ENCODE measurements around the gene TRPV2.
A peak's percentile ranks its signal among the peaks of the same experiment; 100 is the strongest.
"Not testable (repeated sequence)": the region's sequence is repeated elsewhere in the genome, so short reads cannot be mapped to it uniquely, and the experiment has no call there.

Gene TRPV2

DNA sequence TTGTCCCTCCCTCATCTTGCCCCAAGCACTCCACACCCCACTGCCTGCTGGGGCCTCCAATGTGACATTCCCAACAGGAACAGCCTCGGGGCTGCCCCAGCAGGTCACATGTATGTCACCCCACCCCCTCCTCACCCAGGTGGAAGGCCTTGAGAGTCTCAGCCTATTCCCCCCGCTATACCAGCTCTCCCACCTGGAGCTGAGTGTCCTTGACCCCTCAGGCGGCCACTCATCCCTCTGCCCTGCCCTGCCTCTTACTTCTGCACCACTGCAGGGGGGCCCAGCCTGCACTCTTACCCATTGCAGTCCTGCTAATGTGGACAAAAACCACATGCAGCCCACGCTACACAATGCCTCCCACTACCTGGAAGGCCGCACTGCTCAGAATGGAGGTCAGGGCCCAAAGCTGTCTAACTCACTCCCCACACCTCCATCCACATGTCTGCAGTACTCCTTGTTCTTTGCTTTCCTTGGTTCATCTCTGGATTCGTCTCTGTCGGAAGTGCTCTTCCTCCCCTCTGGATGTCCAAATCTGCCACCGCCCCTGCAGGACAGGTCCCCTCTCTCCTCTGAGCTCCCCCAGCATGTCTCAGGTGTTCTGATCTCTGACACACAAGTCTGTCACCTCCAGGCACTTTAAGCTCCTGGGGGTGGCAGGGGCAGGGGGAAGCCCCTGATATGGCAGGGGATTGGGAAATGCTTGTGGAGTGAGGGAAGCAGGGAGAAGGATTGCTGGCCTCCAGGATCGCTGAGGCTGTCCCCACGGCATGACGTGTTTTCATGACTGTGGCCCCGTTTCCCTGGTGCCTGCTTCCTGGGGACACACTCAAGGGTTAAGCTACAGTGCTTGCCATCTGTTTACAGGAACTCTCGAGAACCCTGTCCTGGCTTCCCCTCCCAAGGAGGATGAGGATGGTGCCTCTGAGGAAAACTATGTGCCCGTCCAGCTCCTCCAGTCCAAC, 20.8 kb downstream of the TRPV2 start:
- DNase-seq (ENCODE audit: low read depth): no peak

DNA sequence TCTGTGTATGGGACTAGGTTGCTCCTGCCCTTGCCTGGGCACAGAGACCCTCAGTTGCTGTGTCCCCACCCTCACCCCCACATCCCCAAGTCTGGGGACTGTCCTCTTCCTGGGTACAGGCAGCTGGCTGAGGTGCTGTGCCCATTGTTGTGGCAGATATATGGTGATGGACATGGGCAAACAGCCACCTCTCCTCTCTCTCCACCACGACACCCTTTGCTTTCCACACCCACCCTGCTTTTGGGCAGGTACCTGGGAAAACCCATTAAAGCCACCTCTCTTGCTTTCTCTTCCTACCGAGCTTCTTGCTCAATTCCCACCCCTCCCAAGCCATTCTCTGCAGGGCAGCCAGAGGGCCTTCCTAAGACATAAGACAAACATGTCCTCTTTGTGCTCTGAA, 21.7 kb downstream of the TRPV2 start:
- no peak for DNase-seq (ENCODE audit: low read depth)

GRCh38 chr17:16438173-16438556, 22.8 kb downstream of the TRPV2 start:
- DNase-seq (ENCODE audit: low read depth): no peak

- DNase-seq (ENCODE audit: low read depth): peak; percentile 90
Measured at GRCh38 chr17:16438557-16439302, 23.4 kb downstream of the TRPV2 start.

DNA sequence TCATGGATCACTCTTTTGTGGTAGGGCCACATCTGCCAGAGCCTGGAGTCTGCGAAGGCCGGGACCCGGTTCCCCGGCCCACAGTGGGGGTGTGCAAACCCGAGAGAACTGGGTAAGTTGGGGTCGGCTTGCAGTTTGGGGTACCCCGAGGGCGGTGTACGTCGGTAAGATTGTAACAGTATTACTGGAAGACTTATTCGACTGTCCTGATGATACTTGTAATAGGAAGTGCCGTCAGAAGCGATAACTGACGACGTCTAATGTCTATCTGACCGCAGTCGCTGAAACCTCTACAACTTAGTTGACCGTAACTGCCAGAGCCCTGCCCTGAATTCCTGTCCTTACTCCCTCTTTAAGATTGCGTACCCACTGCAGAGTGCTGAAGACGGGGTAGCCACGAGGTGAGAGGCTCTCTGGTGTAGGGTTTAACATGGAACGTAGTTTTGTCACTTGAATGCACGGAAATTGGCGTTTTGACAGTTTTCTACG, 24.0 kb downstream of the TRPV2 start:
- DNase-seq (ENCODE audit: low read depth): no peak

DNA sequence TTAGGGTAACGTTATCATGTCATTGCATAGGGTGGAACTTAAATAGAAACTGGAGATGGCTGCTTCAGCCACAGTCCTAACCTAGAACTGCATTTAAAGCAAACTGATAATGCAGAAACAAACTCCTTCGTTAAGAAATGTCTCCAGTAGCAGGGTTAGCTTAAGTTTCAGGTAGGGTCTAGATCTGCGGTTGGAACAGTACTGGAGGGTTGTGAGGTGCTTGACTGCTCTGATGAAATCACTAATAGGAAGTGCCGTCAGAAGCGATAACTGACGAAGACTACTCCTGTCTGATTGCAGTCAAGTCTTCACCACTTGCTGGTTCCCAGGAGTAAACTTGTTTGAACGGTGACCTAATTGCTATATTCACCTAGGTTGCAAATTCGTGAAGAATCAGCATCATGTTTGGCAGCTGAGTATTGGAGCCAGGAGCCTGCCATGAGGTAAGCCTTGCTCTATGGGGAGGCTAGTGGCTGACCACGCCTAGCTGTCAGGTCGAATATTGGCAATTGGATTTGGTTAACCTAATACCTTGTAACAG, 24.5 kb downstream of the TRPV2 start:
- DNase-seq (ENCODE audit: low read depth): no peak

DNA sequence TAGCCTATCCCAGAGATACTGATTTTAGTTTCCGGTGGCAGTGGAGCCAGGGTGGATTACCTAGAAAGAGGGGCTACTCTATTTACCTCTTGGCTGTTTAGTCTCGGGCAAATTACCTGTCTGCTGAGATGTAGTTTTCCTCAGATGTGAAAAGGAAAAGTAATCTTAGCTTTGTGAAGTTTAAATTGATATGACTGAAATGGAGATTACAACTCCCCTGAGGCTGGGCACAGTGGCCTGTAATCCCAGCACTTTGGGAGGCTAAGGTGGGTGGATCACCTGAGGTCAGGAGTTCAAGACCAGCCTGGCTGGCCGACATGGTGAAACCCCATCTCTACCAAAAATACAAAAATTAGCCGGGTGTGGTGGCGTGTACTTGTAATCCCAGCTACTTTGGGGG, 25.0 kb downstream of the TRPV2 start:
- DNase-seq (ENCODE audit: low read depth): not testable (repeated sequence)

GRCh38 chr17:16440901-16441629, 25.7 kb downstream of the TRPV2 start:
- DNase-seq (ENCODE audit: low read depth): no peak

- no peak for DNase-seq (ENCODE audit: low read depth)
Measured at GRCh38 chr17:16442141-16442540, 26.8 kb downstream of the TRPV2 start.

DNA sequence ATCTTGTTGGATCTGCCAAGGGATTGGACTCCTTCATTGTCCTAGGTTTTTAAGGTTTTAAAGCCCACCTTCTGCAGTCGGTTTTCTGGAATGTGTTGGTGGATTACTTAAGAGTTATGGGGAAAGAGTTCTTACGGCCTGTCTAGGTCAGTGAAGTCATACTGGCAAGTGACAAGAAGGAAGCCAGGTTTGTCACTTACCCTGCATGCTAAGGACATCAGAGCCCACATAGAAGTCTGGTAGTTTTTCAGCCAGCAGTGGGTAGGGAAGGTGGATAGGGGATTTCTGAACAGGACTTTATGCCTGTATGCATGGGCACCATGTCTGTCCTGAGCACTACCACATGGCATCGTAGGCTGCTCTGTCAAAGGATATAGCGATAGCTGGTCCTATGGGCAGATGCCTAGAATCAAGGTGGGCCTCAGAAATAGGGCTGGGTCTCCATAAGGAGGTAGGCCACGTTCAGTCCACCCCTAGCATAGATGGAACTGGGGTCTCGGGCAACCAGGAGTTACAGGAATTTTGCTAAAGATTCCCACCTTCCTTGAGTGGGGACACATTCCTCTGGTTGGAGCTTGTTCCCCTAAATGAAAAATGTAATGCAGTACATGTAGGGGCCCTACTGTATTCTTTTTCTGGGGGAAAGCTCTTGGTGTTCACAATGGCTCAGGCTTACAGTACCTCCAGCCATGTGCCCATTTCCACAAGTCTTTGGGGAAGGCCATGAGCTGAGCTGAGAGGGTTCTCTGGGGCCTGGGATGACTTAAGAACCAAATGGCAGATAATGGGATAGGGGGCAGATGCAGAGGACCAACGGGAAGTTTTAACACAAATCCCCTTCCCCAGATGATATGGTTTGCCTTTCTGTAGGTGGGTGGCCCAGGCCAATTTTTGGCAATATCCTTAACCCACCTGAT, 27.5 kb downstream of the TRPV2 start:
- DNase-seq (ENCODE audit: low read depth): no peak

DNA sequence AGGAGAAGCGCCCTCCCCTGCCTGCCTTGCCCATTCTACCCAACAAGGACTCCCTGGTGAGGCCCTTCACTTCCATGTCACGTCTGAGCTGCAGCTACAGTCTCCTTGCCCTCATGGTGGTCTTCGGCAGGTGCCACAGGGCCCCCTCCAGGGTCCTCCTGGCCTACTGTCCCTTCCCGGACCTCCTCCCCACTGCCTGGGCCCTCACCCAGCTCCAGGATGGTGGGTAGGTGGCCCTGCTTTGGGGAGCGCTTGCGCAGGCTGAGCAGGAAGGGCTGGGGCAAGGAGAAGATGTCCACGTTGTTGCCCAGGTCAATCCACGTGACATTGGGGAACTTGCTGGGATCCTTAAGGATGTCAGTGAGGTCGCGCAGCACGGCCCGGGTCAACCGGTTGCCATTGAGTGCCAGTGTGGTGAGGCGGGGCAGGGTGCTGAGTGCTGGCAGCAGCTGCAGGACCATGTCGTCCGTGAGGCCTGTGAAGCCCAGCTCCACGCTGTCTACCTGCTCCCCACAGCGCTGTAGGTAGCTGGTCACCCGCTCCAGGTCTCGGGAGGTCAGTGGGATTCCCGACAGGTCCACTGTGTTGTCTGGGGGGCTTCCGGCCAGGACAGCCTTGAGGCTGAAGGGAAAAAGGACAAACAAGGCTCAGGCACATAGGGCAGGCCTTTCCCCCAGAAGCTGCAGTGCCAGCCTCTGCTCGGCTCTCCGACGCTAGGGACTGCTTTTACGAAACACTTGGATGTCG, 28.3 kb downstream of the TRPV2 start:
- DNase-seq (ENCODE audit: low read depth): no peak

GRCh38 chr17:16444258-16444886, 29.0 kb downstream of the TRPV2 start:
- DNase-seq (ENCODE audit: low read depth): no peak

DNA sequence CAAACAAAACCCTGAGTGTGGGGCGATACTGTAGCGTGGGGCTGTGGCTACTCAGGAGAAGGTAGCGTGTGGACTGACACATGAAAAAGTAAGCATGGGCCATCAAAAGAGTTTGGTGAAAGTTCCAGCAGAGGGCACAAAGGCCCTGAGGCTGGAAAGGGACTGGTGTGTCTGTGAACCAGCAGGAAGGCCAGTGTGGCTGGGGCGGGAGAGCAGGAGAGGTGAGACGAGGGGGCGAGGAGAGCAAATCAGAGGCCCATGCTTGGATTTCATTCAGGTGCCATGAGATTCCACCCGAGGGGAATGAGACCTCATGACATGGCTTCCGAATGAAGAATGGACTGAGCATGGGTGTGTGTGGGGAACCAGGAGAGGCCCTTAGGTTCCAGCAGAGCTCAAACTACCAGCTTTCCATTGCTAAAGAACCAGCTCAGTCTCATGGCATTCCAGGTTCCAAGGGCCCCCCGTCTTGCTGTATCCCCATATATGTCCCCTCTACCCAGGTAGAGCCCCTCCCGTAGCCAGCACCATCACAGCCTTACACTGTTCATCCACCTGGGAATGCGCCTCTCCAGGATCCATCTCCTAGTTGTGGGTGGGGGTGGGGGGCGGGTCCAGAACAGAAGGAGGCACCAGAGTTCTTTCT, 31.1 kb downstream of the TRPV2 start:
- DNase-seq (ENCODE audit: low read depth): no peak

- no peak for DNase-seq (ENCODE audit: low read depth)
Measured at GRCh38 chr17:16447676-16448075, 32.3 kb downstream of the TRPV2 start.

- DNase-seq (ENCODE audit: low read depth): no peak
Measured at GRCh38 chr17:16448490-16448889, 33.1 kb downstream of the TRPV2 start.

GRCh38 chr17:16449121-16449570, 33.8 kb downstream of the TRPV2 start:
- DNase-seq (ENCODE audit: low read depth): no peak

- no peak for DNase-seq (ENCODE audit: low read depth)
Measured at GRCh38 chr17:16450028-16450427, 34.7 kb downstream of the TRPV2 start.

DNA sequence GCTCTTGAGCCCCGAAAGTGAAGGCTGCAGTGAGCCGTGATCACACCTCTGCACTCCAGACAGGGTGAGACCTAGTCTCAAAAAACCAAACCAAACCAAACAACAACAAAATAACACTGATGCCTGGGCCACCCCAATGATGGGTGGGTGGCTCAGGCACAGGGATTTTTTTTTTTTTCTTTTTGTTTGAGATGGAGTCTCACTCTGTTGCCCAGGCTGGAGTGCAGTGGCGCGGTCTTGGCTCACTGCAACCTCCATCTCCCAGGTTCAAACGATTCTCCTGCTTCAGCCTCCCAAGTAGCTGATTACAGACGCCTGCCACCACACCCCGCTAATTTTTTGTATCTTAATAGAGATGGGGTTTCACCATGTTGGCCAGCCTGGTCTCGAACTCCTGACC, 36.9 kb downstream of the TRPV2 start:
- not testable (repeated sequence) for DNase-seq (ENCODE audit: low read depth)

- DNase-seq (ENCODE audit: low read depth): no peak
Measured at GRCh38 chr17:16453493-16453851, 38.1 kb downstream of the TRPV2 start.

Measured in stimulated activated CD8-positive, alpha-beta memory T cell treated with anti-CD3 and anti-CD28 coated beads, Interleukin-12 subunit alpha, Interleukin-12 subunit beta, amount 100 ng/mL, for 4 hours (primary cell).